GM18861 (cell line): ENCODE results near the gene KLHDC2.
"Not testable (repeated sequence)": the region's sequence is repeated elsewhere in the genome, so short reads cannot be mapped to it uniquely, and the experiment has no call there.

Experiments used
- ATAC-seq: cut with Tn5 transposase; IDR thresholded peaks from one replicate; pipeline ENCODE4 v1.9.1; 2021; ENCODE audit not compliant: unreplicated experiment

The KLHDC2 gene

GRCh38 chr14:49774106-49774505 is 6.2 kb downstream of the KLHDC2 start:
- ATAC-seq: no peak

GRCh38 chr14:49778421-49778820 is 10.5 kb downstream of the KLHDC2 start:
- no peak for ATAC-seq

- ATAC-seq: not testable (repeated sequence)
Observed at GRCh38 chr14:49781040-49781439, 13.1 kb downstream of the KLHDC2 start.

- ATAC-seq: no peak
Observed at GRCh38 chr14:49783394-49784014, 15.6 kb downstream of the KLHDC2 start.

- ATAC-seq: no peak
Observed at GRCh38 chr14:49786315-49786714, 18.4 kb downstream of the KLHDC2 start.

DNA sequence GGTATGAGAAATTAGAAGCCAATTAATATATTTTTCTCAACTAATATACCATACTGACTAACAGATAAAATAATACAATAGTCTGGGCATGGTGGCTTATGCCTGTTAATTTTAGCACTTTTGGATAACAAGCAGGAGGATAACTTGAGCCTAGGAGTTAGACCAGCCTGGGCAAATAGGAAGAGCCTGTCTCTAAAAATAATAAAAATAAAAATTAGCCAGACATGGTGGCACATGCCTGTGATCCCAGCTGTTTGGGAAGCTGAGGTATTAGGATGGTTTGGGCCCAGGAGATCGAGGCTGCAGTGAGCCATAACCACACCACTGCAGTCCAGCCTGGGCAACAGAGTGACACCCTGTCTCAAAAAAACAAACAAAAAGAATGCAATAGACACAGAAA is 24.7 kb downstream of the KLHDC2 start:
- no peak for ATAC-seq

- no peak for ATAC-seq
Observed at GRCh38 chr14:49796025-49796424, 28.1 kb downstream of the KLHDC2 start.

GRCh38 chr14:49808780-49809179 is 40.8 kb downstream of the KLHDC2 start:
- ATAC-seq: no peak

GRCh38 chr14:49816118-49816517 is 48.2 kb downstream of the KLHDC2 start:
- not testable (repeated sequence) for ATAC-seq

DNA sequence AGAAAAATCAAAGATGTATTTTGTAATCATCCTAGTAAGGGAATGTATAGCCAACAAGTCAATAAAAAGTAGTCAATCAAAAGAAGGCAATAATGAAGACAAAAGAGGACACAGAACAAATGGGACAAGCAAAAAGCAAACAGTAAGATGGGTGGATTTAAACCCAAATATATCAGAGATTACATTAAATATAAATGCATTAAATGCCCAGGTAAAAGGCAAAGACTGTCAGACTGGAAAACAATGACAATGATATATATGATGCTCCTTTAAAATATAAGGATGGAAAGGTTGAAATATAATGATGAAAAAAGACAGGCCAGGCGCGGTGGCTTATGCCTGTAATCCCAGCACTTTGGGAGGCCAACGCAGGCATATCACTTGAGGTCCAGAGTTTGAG is 48.9 kb downstream of the KLHDC2 start:
- no peak for ATAC-seq

- no peak for ATAC-seq
Observed at GRCh38 chr14:49820176-49820575, 52.2 kb downstream of the KLHDC2 start.

GRCh38 chr14:49828640-49829039 is 60.7 kb downstream of the KLHDC2 start:
- no peak for ATAC-seq
